HEK293 (cell line): ENCODE data around the gene PAFAH1B2.

ENCODE experiments used
- CTCF ChIP-seq: fragments of 450-650 bp; formaldehyde crosslinking; IDR thresholded peaks from 2 replicates; pipeline ENCODE4 v1.5.1; 2016; ENCODE audit warnings: missing biosample characterization, missing genetic modification characterization
- ZBTB48 ChIP-seq: fragments of 450-650 bp; formaldehyde crosslinking; IDR thresholded peaks from 2 replicates; pipeline ENCODE4 v1.5.1; 2016; ENCODE audit warnings: missing biosample characterization, missing genetic modification characterization
- ZBTB8A ChIP-seq: fragments of 450-650 bp; formaldehyde crosslinking; IDR thresholded peaks from 2 replicates; pipeline ENCODE4 v1.5.1; 2016; ENCODE audit warnings: missing biosample characterization, missing genetic modification characterization
- ZFHX2 ChIP-seq: fragments of 450-650 bp; formaldehyde crosslinking; conservative IDR thresholded peaks from 2 replicates; pipeline ENCODE4 v1.5.1; 2016; ENCODE audit warnings: missing biosample characterization, missing genetic modification characterization
- ZNF548 ChIP-seq: fragments of 450-650 bp; formaldehyde crosslinking; IDR thresholded peaks from 2 replicates; pipeline ENCODE4 v1.5.1; 2016; ENCODE audit warnings: missing biosample characterization, missing genetic modification characterization
- ZNF610 ChIP-seq: fragments of 450-650 bp; formaldehyde crosslinking; IDR thresholded peaks from 2 replicates; pipeline ENCODE4 v1.5.1; 2016; ENCODE audit warnings: missing biosample characterization, missing genetic modification characterization, borderline replicate concordance
- TF ChIP-seq, protein P1 (sequence below): fragments of 450-650 bp; formaldehyde crosslinking; IDR thresholded peaks from 2 replicates; pipeline ENCODE4 v1.5.1; 2016; ENCODE audit warnings: missing biosample characterization, missing genetic modification characterization
- TF ChIP-seq, protein P2 (sequence below): fragments of 450-650 bp; formaldehyde crosslinking; IDR thresholded peaks from 2 replicates; pipeline ENCODE4 v1.5.1; 2016; ENCODE audit warnings: missing biosample characterization, missing genetic modification characterization

DNA sequence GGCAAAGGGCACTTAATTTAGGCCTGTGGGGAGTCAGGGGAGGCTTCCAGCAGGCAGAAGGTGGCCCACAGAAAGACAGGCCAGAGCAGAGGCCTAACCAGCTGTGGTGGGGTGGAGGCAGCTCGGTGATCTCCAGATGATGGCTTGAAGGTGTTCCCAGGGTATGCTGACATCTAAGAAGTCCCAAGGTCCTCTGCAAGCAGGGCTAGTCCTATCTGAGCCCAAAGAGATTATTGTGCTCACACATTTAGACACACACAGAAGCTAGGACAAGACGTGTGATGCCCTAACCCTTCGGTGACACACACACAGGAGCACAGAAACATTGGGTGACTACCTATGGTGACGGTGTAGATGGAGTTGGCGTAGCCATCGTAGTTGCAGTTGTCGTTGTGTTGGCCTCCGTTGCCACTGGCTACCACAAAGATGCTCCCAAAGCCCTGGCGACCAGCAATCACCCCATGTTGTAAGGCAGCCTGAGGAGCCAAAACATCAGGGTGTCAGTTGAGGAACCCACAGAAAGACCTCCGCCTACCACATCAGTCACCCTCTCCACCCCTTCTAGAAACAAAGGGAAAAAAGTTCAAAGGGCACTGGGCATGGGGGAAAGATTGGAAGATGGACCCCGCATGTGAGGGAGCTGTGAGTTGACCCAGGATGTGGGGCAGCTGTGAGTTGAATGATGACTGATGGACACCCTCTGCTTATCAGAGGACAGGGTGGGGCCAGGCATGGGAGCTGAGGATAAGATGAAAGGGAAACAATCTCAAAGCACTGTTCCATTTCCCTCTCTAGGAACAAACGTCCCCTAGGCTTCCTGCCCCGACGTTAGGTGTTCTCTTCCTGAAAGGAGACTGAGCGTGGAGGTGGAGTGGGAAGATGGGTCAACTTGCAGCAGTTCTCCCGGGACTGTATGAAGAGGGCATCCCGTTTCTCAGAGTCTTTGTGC, 79.9 kb downstream of the PAFAH1B2 start:
- TF ChIP-seq, protein P1, sequence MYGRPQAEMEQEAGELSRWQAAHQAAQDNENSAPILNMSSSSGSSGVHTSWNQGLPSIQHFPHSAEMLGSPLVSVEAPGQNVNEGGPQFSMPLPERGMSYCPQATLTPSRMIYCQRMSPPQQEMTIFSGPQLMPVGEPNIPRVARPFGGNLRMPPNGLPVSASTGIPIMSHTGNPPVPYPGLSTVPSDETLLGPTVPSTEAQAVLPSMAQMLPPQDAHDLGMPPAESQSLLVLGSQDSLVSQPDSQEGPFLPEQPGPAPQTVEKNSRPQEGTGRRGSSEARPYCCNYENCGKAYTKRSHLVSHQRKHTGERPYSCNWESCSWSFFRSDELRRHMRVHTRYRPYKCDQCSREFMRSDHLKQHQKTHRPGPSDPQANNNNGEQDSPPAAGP: no peak
- no peak for TF ChIP-seq ZBTB48 (tag by site-specific recombination)
- TF ChIP-seq, protein P2, sequence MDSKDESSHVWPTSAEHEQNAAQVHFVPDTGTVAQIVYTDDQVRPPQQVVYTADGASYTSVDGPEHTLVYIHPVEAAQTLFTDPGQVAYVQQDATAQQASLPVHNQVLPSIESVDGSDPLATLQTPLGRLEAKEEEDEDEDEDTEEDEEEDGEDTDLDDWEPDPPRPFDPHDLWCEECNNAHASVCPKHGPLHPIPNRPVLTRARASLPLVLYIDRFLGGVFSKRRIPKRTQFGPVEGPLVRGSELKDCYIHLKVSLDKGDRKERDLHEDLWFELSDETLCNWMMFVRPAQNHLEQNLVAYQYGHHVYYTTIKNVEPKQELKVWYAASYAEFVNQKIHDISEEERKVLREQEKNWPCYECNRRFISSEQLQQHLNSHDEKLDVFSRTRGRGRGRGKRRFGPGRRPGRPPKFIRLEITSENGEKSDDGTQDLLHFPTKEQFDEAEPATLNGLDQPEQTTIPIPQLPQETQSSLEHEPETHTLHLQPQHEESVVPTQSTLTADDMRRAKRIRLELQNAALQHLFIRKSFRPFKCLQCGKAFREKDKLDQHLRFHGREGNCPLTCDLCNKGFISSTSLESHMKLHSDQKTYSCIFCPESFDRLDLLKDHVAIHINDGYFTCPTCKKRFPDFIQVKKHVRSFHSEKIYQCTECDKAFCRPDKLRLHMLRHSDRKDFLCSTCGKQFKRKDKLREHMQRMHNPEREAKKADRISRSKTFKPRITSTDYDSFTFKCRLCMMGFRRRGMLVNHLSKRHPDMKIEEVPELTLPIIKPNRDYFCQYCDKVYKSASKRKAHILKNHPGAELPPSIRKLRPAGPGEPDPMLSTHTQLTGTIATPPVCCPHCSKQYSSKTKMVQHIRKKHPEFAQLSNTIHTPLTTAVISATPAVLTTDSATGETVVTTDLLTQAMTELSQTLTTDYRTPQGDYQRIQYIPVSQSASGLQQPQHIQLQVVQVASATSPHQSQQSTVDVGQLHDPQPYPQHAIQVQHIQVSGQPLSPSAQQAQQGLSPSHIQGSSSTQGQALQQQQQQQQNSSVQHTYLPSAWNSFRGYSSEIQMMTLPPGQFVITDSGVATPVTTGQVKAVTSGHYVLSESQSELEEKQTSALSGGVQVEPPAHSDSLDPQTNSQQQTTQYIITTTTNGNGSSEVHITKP (tag by site-specific recombination): no peak
- TF ChIP-seq ZNF548 (tag by site-specific recombination): no peak
- TF ChIP-seq ZBTB8A (tag by site-specific recombination): no peak
- TF ChIP-seq ZNF610 (tag by site-specific recombination): no peak
- no peak for TF ChIP-seq CTCF (tag by site-specific recombination)
- TF ChIP-seq ZFHX2 (tag by site-specific recombination): no peak
